Keratinocyte (primary cell): Measurements from ENCODE around the gene ZDHHC20. TPM values are rescaled to one million over a fixed set of nuclear protein-coding genes. Genes with fewer than 3 reads are reported as not detected.

ENCODE experiments used
- DNase-seq: peaks from one replicate; pipeline ENCODE4 v3.0.0-alpha.2; 2011; ENCODE audit warnings: low read depth, missing footprints, low spot score
- FAIRE-seq: peaks from 2 replicates; lab custom pipeline; 2011; peaks lifted over from hg19 to GRCh38; lab: Jason Lieb, UNC
- H2AFZ ChIP-seq: 2 replicates; pipeline ENCODE4 v1.6.0; 2012; ENCODE audit warnings: low read length, control low read depth, inconsistent platforms; ENCODE audit not compliant: control insufficient read depth
- H3K27ac ChIP-seq: 2 replicates; pipeline ENCODE4 v1.5.1; 2011; ENCODE audit warnings: low read length; ENCODE audit not compliant: control insufficient read depth, insufficient read depth
- H3K27me3 ChIP-seq: 3 replicates; pipeline ENCODE4 v1.6.0; 2011; ENCODE audit warnings: low read length; ENCODE audit not compliant: control insufficient read depth, insufficient read depth; ENCODE audit errors: extremely low read depth
- H3K36me3 ChIP-seq, 2 experiments: 2 replicates in 1 of 2; 3 replicates in 1 of 2; pipeline ENCODE4 v1.5.1; 2011; ENCODE audit warnings: low read length in 2 of 2, mild to moderate bottlenecking in 1 of 2; ENCODE audit not compliant: control insufficient read depth in 2 of 2, insufficient read depth in 2 of 2; ENCODE audit errors: extremely low read depth in 1 of 2
- H3K4me1 ChIP-seq: 3 replicates; pipeline ENCODE4 v1.5.1; 2011; ENCODE audit warnings: low read length; ENCODE audit not compliant: control insufficient read depth, insufficient read depth; ENCODE audit errors: extremely low read depth
- H3K4me2 ChIP-seq: 3 replicates; pipeline ENCODE4 v1.6.0; 2011; ENCODE audit warnings: low read depth, low read length; ENCODE audit not compliant: control insufficient read depth, insufficient read depth; ENCODE audit errors: extremely low read depth
- H3K4me3 ChIP-seq, 3 experiments: fragments of 200-600 bp in 1 of 3; sonication (generic) in 1 of 3; 2 replicates in 2 of 3; 3 replicates in 1 of 3; pipeline ENCODE4 v1.5.1; 2011 to 2016; ENCODE audit warnings: low read length in 3 of 3, mild to moderate bottlenecking in 3 of 3, control low read depth in 2 of 3, inconsistent platforms in 1 of 3, low read depth in 1 of 3, mixed read lengths in 1 of 3, mixed run types in 1 of 3, moderate library complexity in 1 of 3; ENCODE audit not compliant: control insufficient read depth in 2 of 3, insufficient read depth in 2 of 3; ENCODE audit errors: extremely low read depth in 1 of 3
- H3K79me2 ChIP-seq: 2 replicates; pipeline ENCODE4 v1.6.0; 2012; ENCODE audit warnings: low read length; ENCODE audit not compliant: control insufficient read depth, insufficient read depth
- H3K9ac ChIP-seq: 3 replicates; pipeline ENCODE4 v1.6.0; 2011; ENCODE audit warnings: low read length; ENCODE audit not compliant: control insufficient read depth, insufficient read depth; ENCODE audit errors: extremely low read depth
- H3K9me1 ChIP-seq: 3 replicates; pipeline ENCODE4 v1.6.0; 2011; ENCODE audit warnings: low read length; ENCODE audit not compliant: control insufficient read depth, insufficient read depth; ENCODE audit errors: extremely low read depth
- H3K9me3 ChIP-seq: 2 replicates; pipeline ENCODE4 v1.5.1; 2012; ENCODE audit warnings: low read depth, low read length; ENCODE audit not compliant: control insufficient read depth
- H4K20me1 ChIP-seq: 3 replicates; pipeline ENCODE4 v1.6.0; 2011; ENCODE audit warnings: low read length; ENCODE audit not compliant: control insufficient read depth, insufficient read depth; ENCODE audit errors: extremely low read depth
- CTCF ChIP-seq, 3 experiments: IDR thresholded peaks in 1 of 3; conservative IDR thresholded peaks in 1 of 3; optimal IDR thresholded peaks in 1 of 3; 2 replicates in 2 of 3; 3 replicates in 1 of 3; pipeline versions ENCODE3 to v1.5.1; 2011; ENCODE audit warnings: low read length in 3 of 3, mild to moderate bottlenecking in 3 of 3, moderate library complexity in 2 of 3, control low read depth in 1 of 3, inconsistent platforms in 1 of 3; ENCODE audit not compliant: insufficient read depth in 2 of 3; ENCODE audit errors: extremely low read depth in 1 of 3
- EZH2 ChIP-seq: IDR thresholded peaks from one replicate; pipeline ENCODE4 v1.6.1; 2012; ENCODE audit warnings: inconsistent platforms, mild to moderate bottlenecking, low read length, moderate library complexity
- dilution Hi-C: fragments of 300-500 bp; cut with MboI; formaldehyde crosslinking; loops from one replicate; pipeline ENCODE4 v1.7.0; 2020; ENCODE audit warnings: low sequenced_read_pairs; ENCODE audit not compliant: extremely low pct_ligation_motif_present
- polyA plus RNA-seq, 5 experiments: library from polyadenylated mRNA; depleted of rRNA in 3 of 5; stranded (reverse) in 3 of 5; stranded (forward) in 1 of 5; unstranded in 1 of 5; fragments of >200 nt; gene quantifications; 1 replicate in 1 of 5; 2 replicates in 3 of 5; 3 replicates in 1 of 5; pipeline versions ENCODE4 v1.2.1 to v1.2.3, GENCODE V29; 2011 to 2012; ENCODE audit warnings: missing spikeins in 2 of 5, low read depth in 1 of 5, low replicate concordance in 1 of 5

Gene ZDHHC20
- polyA plus RNA-seq, 1 donor (not counting 4 experiments of a cell fraction or from before 2014, with no cell fraction given): 45.8 TPM

- Histone ChIP-seq H3K4me3 (no peak overlapping the region), H3K27me3 (no peaks in the 10 kb centered on the region), H3K9me3 (no peaks in the 10 kb centered on the region), H3K27ac (peak overlapping the region; percentile 8), H2AFZ (no peak overlapping the region), H3K79me2 (no peaks in the 10 kb centered on the region), H3K4me1 (peaks cover 3% of the 10 kb centered on the region), H3K4me2 (no peak overlapping the region), H3K36me3 (no peaks in the 10 kb centered on the region), H3K9me1 (no peaks in the 10 kb centered on the region), H4K20me1 (no peaks in the 10 kb centered on the region), H3K9ac (no peak overlapping the region)
- DNase-seq: no peak
- FAIRE-seq: peak; percentile 52
- TF ChIP-seq CTCF (optimal IDR thresholded peaks at IDR 0.05 in 1 of 3, IDR thresholded peaks at IDR 0.05 in 1 of 3, conservative IDR thresholded peaks at IDR 0.05 in 1 of 3; ENCODE audit: extremely low read depth in 1 of 3, insufficient read depth in 2 of 3, low read length in 3 of 3): no peak
- TF ChIP-seq EZH2: no peak
- dilution Hi-C loops: no loop called here
These were observed 56.4 kb downstream of the ZDHHC20 start for GRCh38 chr13:21402586-21403307.

GRCh38 chr13:21399741-21400140 is 59.4 kb downstream of the ZDHHC20 start:
- Histone ChIP-seq H3K9me3 (no peaks in the 10 kb centered on the region), H3K79me2 (no peaks in the 10 kb centered on the region), H3K27me3 (no peaks in the 10 kb centered on the region), H3K9me1 (no peaks in the 10 kb centered on the region), H4K20me1 (no peaks in the 10 kb centered on the region), H2AFZ (no peak overlapping the region), H3K4me2 (no peak overlapping the region), H3K27ac (no peak overlapping the region), H3K36me3 (peaks cover 0 to 2% of the 10 kb centered on the region in 2 experiments), H3K9ac (no peak overlapping the region), H3K4me3 (no peak overlapping the region), H3K4me1 (peaks cover 3% of the 10 kb centered on the region)
- dilution Hi-C loops: no loop called here
- no peak for TF ChIP-seq EZH2
- no peak for TF ChIP-seq CTCF (optimal IDR thresholded peaks at IDR 0.05 in 1 of 3, IDR thresholded peaks at IDR 0.05 in 1 of 3, conservative IDR thresholded peaks at IDR 0.05 in 1 of 3; ENCODE audit: extremely low read depth in 1 of 3, insufficient read depth in 2 of 3, low read length in 3 of 3)
- FAIRE-seq: no peak
- DNase-seq: no peak
